ENCODE measurements around the gene COLGALT1. TPM values are rescaled to one million over a fixed set of nuclear protein-coding genes. Genes with fewer than 3 reads are reported as not detected.

The COLGALT1 gene
- total and polyA plus RNA-seq, 2 experiments from 2014 or later: 18.2 to 63.4 TPM

DNA sequence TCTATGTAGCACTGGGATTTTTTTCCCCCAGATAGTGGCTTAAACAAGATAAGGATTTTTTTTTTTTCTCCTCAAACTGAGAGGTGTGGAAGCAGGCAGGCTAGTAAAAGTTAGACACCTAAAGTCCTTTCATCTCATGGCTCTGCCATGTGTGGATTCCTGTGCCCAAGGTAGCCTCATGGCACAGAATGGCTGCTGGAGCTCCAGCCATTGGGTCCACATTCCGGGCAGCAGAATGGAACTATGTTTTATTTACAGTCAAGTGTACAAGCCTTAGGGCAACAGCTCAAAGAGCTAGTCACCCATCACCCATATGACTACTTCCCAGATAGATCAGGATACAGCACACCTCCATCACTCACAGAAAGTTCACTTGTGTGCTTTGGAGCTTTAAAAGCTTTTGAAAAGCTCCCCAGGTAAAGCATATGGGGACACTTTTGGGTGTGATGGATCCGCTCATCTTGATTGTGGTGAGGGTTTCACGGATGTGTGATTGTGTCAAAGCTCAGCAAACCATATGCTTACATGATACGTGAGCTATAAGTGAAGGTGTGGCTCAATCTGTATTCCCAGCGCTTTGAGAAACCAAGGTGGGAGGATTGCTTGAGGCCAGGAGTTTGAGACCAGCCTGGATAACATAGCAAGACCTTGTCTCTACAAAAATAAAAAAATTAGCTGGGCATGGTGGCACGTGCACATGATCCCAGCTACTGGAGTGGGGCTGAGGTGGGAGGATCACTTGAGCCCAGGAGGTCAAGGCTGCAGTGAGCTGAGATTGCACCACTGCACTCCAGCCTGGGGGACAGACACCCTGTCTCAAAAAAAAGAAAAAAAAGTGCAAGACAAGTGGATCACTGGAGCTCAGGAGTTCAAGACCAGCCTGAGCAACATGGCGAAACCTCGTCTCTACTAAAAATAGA is 25.9 kb upstream of the COLGALT1 start:
- H3K79me2 ChIP-seq (replicated peaks; ENCODE audit: insufficient read depth): no peaks in the 10 kb centered on the region
- no peaks in the 10 kb centered on the region for H4K20me1 ChIP-seq (replicated peaks; ENCODE audit: insufficient read depth)
- H3K9me2 ChIP-seq (ENCODE audit: insufficient read depth): no peaks in the 10 kb centered on the region
- Mint-ChIP-seq H3K27me3 (ENCODE audit: insufficient read depth, low read depth, poor library complexity) (peaks cover 14% of the 10 kb centered on the region), H3K36me3 (ENCODE audit: low read depth) (peaks cover 3% of the 10 kb centered on the region; the same call in 1 of the 3 replicates), H3K9me3 (peaks cover 6% of the 10 kb centered on the region; the same call in 1 of the 3 replicates), H3K27ac (no peak overlapping the region), H3K4me3 (no peak overlapping the region), H3K4me1 (peaks cover 2% of the 10 kb centered on the region; the same call in 1 of the 3 replicates)
- H3K27me3 ChIP-seq (ENCODE audit: insufficient read depth): no peaks in the 10 kb centered on the region
- no peak for ATAC-seq
- no peak overlapping the region for H3K4me2 ChIP-seq
- TF ChIP-seq, protein P1, sequence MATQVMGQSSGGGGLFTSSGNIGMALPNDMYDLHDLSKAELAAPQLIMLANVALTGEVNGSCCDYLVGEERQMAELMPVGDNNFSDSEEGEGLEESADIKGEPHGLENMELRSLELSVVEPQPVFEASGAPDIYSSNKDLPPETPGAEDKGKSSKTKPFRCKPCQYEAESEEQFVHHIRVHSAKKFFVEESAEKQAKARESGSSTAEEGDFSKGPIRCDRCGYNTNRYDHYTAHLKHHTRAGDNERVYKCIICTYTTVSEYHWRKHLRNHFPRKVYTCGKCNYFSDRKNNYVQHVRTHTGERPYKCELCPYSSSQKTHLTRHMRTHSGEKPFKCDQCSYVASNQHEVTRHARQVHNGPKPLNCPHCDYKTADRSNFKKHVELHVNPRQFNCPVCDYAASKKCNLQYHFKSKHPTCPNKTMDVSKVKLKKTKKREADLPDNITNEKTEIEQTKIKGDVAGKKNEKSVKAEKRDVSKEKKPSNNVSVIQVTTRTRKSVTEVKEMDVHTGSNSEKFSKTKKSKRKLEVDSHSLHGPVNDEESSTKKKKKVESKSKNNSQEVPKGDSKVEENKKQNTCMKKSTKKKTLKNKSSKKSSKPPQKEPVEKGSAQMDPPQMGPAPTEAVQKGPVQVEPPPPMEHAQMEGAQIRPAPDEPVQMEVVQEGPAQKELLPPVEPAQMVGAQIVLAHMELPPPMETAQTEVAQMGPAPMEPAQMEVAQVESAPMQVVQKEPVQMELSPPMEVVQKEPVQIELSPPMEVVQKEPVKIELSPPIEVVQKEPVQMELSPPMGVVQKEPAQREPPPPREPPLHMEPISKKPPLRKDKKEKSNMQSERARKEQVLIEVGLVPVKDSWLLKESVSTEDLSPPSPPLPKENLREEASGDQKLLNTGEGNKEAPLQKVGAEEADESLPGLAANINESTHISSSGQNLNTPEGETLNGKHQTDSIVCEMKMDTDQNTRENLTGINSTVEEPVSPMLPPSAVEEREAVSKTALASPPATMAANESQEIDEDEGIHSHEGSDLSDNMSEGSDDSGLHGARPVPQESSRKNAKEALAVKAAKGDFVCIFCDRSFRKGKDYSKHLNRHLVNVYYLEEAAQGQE (IDR thresholded peaks at IDR 0.05; ENCODE audit: unreplicated experiment): no peak
- TF ChIP-seq EZH2 (IDR thresholded peaks at IDR 0.05; ENCODE audit: low read depth, unreplicated experiment): no peak
- TF ChIP-seq, protein P2, sequence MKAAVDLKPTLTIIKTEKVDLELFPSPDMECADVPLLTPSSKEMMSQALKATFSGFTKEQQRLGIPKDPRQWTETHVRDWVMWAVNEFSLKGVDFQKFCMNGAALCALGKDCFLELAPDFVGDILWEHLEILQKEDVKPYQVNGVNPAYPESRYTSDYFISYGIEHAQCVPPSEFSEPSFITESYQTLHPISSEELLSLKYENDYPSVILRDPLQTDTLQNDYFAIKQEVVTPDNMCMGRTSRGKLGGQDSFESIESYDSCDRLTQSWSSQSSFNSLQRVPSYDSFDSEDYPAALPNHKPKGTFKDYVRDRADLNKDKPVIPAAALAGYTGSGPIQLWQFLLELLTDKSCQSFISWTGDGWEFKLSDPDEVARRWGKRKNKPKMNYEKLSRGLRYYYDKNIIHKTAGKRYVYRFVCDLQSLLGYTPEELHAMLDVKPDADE (IDR thresholded peaks at IDR 0.05): no peak
- 0 out of 2 replicates have a peak overlapping the region, but pooled peaks have one; percentile 59 for H2AFZ ChIP-seq
- H3K36me3 ChIP-seq (ENCODE audit: insufficient read depth): no peaks in the 10 kb centered on the region
- peak overlapping the region; percentile 39; the same call in 1 of the 2 replicates for H3K27ac ChIP-seq (ENCODE audit: low read depth)
- H3F3A ChIP-seq (replicated peaks; ENCODE audit: low read depth): 0 out of 2 replicates have a peak, but pooled peaks cover 4% of the 10 kb centered on the region
- peaks cover 10% of the 10 kb centered on the region for H3K4me1 ChIP-seq (ENCODE audit: insufficient read depth)
- H3K4me3 ChIP-seq: no peak overlapping the region
- no peak for DNase-seq (ENCODE audit: low spot score)

DNA sequence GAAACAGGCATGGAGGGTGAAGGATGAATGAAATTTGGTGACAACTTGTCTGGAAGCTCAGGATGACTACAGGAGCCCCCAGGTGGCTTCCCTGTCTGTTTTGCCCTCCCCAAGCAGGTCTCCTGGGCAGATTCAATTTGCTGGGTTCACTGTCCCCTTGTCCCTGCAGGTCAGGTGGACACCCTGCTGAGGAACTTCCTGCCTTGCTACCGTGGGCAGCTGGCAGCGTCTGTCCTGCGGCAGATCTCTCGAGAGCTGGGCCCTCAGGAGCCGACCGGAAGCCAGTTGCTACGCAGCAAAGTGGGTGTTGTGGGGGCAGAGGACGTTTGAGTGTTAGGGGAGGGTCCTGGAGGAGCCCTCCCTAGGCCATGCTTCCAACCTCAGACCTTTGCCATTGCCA is 24.9 kb upstream of the COLGALT1 start:
- ATAC-seq (peak; percentile 72), DNase-seq (ENCODE audit: low spot score) (peak; percentile 73)
- Mint-ChIP-seq H3K9me3 (0 out of 3 replicates have a peak, but pooled peaks cover 6% of the 10 kb centered on the region), H3K27me3 (ENCODE audit: insufficient read depth, low read depth, poor library complexity) (peaks cover 11% of the 10 kb centered on the region), H3K36me3 (ENCODE audit: low read depth) (peaks cover 3% of the 10 kb centered on the region; the same call in 1 of the 3 replicates), H3K4me3 (no peak overlapping the region), H3K27ac (no peak overlapping the region), H3K4me1 (peaks cover 2% of the 10 kb centered on the region; the same call in 1 of the 3 replicates)
- Histone ChIP-seq H3K4me3 (no peak overlapping the region), H3K79me2 (replicated peaks; ENCODE audit: insufficient read depth) (no peaks in the 10 kb centered on the region), H4K20me1 (replicated peaks; ENCODE audit: insufficient read depth) (no peaks in the 10 kb centered on the region), H3K9me2 (ENCODE audit: insufficient read depth) (no peaks in the 10 kb centered on the region), H2AFZ (peak overlapping the region; percentile 94), H3K4me1 (ENCODE audit: insufficient read depth) (peaks cover 10% of the 10 kb centered on the region), H3K36me3 (ENCODE audit: insufficient read depth) (no peaks in the 10 kb centered on the region), H3K27ac (ENCODE audit: low read depth) (no peak overlapping the region; the same call in 1 of the 2 replicates), H3F3A (replicated peaks; ENCODE audit: low read depth) (0 out of 2 replicates have a peak, but pooled peaks cover 4% of the 10 kb centered on the region), H3K4me2 (peak overlapping the region; percentile 51; the same call in 1 of the 2 replicates), H3K27me3 (ENCODE audit: insufficient read depth) (no peaks in the 10 kb centered on the region)
- TF ChIP-seq, protein P2 (IDR thresholded peaks at IDR 0.05): no peak
- TF ChIP-seq, protein P1 (IDR thresholded peaks at IDR 0.05; ENCODE audit: unreplicated experiment): no peak
- TF ChIP-seq NANOG (IDR thresholded peaks at IDR 0.05; ENCODE audit: borderline replicate concordance) (no peak), EZH2phosphoT487 (IDR thresholded peaks at IDR 0.05; ENCODE audit: unreplicated experiment) (no peak), ZNF114 (CRISPR knock-in tag; IDR thresholded peaks at IDR 0.05) (no peak), CREB1 (CRISPR knock-in tag; IDR thresholded peaks at IDR 0.05; ENCODE audit: low read depth) (no peak), JUNB (IDR thresholded peaks at IDR 0.05; ENCODE audit: unreplicated experiment) (no peak)
